Measurements from ENCODE around the gene TOMM20.

DNA sequence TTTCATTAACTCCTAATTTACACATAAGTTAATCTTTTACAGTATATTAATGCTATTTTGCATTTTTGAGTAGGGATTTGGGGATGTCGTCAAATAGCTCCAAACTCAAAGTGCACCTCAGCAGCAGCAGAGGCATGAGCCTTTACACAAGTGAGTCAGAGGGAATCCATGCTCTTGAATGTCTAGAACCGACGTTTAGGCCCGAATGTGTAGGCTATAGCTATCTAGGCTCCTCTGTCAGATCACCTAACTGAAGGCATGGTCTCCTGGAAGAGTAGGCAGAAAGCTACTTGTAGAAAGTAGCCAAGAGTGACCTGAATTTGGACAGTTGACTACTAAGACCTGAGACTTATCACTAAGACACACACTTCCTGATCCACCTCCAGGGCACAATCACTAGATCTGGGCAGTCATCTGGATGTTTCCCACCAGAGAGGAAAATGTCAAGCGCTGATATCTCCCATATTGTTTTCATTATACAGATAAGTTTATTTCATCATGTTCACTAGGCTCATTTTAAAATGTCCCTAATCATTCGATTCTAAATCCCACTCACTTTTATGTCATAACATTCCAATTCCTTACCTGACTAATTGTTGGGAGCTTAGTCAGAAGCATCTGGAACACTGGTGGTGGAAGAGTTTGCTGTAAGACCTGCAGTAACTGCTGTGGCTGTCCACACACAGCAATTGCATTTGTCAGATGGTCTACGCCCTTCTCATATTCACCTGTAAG lies 15.3 kb downstream of the TOMM20 start:
- no peak for TF ChIP-seq ZNF396 (CRISPR knock-in tag; IDR thresholded peaks at IDR 0.05; ENCODE audit: borderline replicate concordance)
- no peak for TF ChIP-seq TCF7 (CRISPR knock-in tag; IDR thresholded peaks at IDR 0.05; ENCODE audit: low read depth)
- no peak for TF ChIP-seq ETV6 (CRISPR knock-in tag; IDR thresholded peaks at IDR 0.05)
- TF ChIP-seq, protein P1, sequence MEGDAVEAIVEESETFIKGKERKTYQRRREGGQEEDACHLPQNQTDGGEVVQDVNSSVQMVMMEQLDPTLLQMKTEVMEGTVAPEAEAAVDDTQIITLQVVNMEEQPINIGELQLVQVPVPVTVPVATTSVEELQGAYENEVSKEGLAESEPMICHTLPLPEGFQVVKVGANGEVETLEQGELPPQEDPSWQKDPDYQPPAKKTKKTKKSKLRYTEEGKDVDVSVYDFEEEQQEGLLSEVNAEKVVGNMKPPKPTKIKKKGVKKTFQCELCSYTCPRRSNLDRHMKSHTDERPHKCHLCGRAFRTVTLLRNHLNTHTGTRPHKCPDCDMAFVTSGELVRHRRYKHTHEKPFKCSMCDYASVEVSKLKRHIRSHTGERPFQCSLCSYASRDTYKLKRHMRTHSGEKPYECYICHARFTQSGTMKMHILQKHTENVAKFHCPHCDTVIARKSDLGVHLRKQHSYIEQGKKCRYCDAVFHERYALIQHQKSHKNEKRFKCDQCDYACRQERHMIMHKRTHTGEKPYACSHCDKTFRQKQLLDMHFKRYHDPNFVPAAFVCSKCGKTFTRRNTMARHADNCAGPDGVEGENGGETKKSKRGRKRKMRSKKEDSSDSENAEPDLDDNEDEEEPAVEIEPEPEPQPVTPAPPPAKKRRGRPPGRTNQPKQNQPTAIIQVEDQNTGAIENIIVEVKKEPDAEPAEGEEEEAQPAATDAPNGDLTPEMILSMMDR (IDR thresholded peaks at IDR 0.05), result no peak
- TF ChIP-seq, protein P2, sequence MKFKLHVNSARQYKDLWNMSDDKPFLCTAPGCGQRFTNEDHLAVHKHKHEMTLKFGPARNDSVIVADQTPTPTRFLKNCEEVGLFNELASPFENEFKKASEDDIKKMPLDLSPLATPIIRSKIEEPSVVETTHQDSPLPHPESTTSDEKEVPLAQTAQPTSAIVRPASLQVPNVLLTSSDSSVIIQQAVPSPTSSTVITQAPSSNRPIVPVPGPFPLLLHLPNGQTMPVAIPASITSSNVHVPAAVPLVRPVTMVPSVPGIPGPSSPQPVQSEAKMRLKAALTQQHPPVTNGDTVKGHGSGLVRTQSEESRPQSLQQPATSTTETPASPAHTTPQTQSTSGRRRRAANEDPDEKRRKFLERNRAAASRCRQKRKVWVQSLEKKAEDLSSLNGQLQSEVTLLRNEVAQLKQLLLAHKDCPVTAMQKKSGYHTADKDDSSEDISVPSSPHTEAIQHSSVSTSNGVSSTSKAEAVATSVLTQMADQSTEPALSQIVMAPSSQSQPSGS (CRISPR knock-in tag; IDR thresholded peaks at IDR 0.05; ENCODE audit: borderline replicate concordance, low read depth), result no peak
- TF ChIP-seq, protein P3, sequence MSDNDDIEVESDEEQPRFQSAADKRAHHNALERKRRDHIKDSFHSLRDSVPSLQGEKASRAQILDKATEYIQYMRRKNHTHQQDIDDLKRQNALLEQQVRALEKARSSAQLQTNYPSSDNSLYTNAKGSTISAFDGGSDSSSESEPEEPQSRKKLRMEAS (CRISPR knock-in tag; IDR thresholded peaks at IDR 0.05), result no peak
- TF ChIP-seq NR1H2 (CRISPR knock-in tag; IDR thresholded peaks at IDR 0.05), result no peak
- no peak for TF ChIP-seq IRF2 (CRISPR knock-in tag; IDR thresholded peaks at IDR 0.05; ENCODE audit: borderline replicate concordance, low read depth)
- TF ChIP-seq CBFB (CRISPR knock-in tag; IDR thresholded peaks at IDR 0.05; ENCODE audit: low read depth), result no peak
- TF ChIP-seq CREM (CRISPR knock-in tag; IDR thresholded peaks at IDR 0.05), result no peak
- no peak for TF ChIP-seq ZNF232 (CRISPR knock-in tag; IDR thresholded peaks at IDR 0.05)
- TF ChIP-seq TEAD4 (CRISPR knock-in tag; IDR thresholded peaks at IDR 0.05), result no peak
- TF ChIP-seq, protein P4, sequence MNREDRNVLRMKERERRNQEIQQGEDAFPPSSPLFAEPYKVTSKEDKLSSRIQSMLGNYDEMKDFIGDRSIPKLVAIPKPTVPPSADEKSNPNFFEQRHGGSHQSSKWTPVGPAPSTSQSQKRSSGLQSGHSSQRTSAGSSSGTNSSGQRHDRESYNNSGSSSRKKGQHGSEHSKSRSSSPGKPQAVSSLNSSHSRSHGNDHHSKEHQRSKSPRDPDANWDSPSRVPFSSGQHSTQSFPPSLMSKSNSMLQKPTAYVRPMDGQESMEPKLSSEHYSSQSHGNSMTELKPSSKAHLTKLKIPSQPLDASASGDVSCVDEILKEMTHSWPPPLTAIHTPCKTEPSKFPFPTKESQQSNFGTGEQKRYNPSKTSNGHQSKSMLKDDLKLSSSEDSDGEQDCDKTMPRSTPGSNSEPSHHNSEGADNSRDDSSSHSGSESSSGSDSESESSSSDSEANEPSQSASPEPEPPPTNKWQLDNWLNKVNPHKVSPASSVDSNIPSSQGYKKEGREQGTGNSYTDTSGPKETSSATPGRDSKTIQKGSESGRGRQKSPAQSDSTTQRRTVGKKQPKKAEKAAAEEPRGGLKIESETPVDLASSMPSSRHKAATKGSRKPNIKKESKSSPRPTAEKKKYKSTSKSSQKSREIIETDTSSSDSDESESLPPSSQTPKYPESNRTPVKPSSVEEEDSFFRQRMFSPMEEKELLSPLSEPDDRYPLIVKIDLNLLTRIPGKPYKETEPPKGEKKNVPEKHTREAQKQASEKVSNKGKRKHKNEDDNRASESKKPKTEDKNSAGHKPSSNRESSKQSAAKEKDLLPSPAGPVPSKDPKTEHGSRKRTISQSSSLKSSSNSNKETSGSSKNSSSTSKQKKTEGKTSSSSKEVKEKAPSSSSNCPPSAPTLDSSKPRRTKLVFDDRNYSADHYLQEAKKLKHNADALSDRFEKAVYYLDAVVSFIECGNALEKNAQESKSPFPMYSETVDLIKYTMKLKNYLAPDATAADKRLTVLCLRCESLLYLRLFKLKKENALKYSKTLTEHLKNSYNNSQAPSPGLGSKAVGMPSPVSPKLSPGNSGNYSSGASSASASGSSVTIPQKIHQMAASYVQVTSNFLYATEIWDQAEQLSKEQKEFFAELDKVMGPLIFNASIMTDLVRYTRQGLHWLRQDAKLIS (CRISPR knock-in tag; IDR thresholded peaks at IDR 0.05; ENCODE audit: borderline replicate concordance), result no peak
- no peak for TF ChIP-seq ESRRA (CRISPR knock-in tag; IDR thresholded peaks at IDR 0.05; ENCODE audit: borderline replicate concordance)
